Renal cortical epithelial cell (primary cell): ENCODE results near the gene MRPL3. TPM values are rescaled to one million over a fixed set of nuclear protein-coding genes. Genes with fewer than 3 reads are reported as not detected.
"Not testable (repeated sequence)": the region's sequence is repeated elsewhere in the genome, so short reads cannot be mapped to it uniquely, and the experiment has no call there.

Experiments
- DNase-seq: peaks from one replicate; pipeline ENCODE4 v3.0.0-alpha.2; 2011; ENCODE audit warnings: low read depth
- total RNA-seq: library from RNA; depleted of rRNA; stranded (reverse); fragments of >200 nt; gene quantifications from 2 replicates; pipeline ENCODE4 v1.2.3, GENCODE V29; 2014

Gene MRPL3
- total RNA-seq, 1 donor from 2014 or later = 123 TPM

GRCh38 chr3:131494706-131495105, 8.1 kb downstream of the MRPL3 start:
- DNase-seq = peak; percentile 90

DNA sequence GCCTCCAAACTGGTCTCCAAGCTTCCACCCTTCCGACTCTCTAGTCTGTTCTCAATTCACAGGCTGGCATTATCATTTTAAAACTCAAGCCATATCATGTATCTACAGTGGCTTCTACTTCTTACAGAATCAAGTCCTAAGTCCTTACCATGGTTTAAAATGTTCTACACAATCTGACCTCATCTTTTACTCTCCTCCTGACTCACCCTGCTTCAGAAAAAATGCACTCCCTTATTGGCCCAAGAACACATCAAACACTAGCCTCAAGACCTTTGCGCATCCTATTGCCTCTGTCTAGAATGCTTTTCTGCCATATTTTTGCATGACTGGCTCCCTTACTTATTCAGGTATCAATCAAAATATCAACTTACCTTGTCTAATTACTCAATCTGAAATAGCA, 11.0 kb downstream of the MRPL3 start:
- no peak for DNase-seq

DNA sequence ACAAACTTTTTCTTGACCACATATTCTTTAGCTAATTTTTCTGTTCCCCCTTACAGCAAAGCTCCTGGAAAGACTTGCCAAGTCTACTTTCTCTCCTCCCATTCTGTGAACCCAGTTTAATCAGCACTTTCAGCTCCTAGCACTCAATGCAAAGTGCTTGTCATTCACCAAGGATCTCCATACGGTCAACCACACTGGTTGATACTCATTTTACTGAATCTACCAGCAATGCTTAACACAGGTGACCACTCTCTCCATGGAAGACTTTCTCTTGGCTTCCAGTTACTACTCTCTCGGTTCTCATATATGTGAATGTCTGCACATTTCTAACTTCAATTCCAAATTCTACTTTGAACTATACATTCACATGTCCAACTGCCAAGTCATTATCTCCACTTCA, 11.7 kb downstream of the MRPL3 start:
- no peak for DNase-seq

DNA sequence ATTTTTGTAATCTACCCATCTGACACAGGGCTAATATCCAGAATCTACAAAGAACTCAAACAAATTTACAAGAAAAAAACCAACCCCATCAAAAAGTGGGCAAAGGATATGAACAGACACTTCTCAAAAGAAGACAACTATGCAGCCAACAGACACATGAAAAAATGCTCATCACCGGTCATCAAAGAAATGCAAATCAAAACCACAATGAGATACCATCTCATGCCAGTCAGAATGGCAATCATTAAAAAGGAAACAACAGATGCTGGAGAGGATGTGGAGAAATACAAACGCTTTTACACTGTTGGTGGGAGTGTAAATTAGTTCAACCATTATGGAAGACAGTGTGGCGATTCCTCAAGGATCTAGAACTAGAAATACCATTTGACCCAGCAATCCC, 16.2 kb downstream of the MRPL3 start:
- DNase-seq = not testable (repeated sequence)

GRCh38 chr3:131485119-131485518, 17.7 kb downstream of the MRPL3 start:
- DNase-seq = peak; percentile 37

DNA sequence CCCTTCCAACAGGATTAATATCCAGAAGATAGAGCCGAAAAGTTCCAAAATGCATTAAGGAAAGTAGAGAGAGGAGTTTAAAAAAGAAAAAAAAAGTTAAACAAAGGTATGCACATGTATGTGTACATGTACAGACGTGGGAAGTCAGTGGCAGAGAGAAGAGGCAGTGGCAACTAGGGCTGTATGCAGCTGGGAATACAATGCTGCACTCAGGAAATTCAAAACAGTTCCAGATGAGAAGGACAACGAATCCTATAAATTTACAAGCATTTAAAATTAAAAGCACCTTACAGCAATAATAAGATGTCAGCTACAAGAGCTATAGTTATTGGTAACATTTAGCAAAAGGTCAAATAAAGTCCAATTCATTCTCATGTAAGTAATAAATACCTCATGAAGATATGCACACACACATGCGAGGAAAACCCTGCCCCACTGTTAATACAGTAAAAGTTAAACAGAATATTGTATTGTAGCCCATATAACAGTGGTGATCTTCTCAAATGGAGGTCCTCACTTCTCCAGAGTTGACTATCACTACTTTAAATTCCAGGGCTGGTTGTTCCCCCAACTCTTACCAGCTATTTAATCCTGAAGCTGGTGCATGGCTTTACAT, 18.2 kb downstream of the MRPL3 start:
- no peak for DNase-seq

GRCh38 chr3:131480116-131480515, 22.7 kb downstream of the MRPL3 start:
- no peak for DNase-seq

DNA sequence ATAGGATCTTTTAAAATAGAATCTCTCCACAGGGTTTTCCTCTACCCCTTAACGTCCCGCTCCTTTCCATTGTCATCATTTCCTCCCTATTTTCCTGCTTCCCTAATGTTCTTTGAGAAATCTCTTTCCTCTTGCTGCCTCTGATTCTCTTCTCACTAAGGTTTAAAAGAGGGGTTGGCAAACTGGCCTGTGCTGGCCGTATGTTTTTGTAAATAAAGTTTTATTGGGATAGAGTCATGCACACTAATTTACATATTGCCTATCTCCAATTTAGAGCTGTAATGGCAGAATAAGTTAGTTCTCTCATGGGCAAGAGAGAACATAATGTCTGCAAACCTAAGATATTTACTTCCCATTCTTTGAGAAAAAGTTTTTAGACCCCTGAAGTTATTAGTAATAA, 25.0 kb downstream of the MRPL3 start:
- DNase-seq = no peak

- no peak for DNase-seq
These were observed 28.7 kb downstream of the MRPL3 start for GRCh38 chr3:131474115-131474514.

DNA sequence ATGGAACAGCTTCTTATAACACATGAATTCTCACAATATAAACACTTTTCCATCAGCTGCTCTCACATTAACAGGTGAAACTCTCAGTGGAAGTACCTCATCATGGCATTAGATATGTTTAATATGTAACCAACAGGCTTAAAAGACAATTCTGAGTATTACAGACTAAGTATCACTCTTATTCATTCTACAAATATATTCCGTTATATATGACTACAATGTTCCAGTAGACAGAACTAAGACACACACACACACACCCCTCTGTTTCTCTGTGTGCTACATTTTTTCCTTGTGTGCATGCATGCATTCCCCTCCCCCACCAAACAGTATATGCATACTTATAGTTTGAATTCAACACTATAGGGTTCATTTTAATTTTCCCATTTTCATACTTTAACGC, 32.4 kb downstream of the MRPL3 start:
- DNase-seq = no peak

DNA sequence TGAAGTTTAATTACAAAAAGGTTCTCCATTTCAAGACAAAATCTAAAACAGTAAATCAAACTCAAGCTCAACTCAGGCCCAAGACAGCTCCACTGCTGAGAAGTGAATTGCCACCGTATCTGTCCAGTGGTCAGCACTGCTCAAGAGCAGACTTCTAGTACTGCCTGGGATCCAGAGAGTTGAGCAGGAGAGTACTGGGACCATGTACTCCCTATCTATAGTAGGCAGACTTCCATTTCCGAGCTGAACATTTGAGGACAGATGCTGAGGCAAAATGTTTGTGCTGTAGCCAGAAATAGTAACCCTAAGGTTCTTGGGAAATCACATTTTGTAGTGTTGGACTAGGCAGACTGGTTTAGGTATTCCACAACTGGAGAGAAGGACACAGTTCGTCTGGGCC, 44.1 kb downstream of the MRPL3 start:
- no peak for DNase-seq

- DNase-seq = no peak
These were observed 45.6 kb downstream of the MRPL3 start for GRCh38 chr3:131457220-131457619.

GRCh38 chr3:131454501-131454900, 48.3 kb downstream of the MRPL3 start:
- DNase-seq = peak; percentile 91

DNA sequence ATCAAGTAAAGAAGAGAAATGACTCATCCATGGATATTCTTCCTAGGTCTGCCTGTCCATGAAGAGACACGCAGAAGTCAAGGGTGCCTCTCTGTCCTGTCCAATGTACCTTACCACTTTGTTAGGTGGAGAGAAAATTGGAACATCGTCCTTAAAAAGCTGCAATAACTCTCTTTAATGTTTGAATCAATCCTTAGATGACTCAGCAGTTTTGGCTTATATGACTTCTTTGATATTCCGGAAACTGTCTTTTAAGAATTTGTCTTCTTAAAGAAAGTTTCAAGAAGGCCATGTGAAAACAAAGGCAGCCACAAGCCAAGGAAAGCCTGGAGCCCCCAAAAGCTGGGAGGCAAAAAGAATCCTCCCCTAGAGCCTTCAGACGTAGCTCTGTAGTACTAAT, 49.2 kb downstream of the MRPL3 start:
- no peak for DNase-seq

DNA sequence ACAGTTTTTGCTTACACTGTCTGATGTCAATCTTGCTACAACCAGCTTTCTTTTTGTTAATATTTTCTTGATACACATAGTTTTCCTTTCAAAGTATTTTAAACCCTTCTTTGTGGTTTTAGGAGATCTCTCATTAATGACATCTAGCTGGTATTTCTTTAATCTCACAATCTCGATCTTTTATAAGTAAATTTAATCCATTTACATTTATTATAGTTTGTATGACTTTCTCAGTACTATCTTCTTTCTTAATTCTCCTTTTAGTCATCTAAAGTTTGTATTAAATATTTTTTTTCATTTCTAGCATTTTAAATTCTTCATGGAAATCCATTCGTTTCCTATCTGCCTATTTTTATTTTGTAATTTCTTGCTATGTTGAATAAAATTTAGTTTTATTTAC, 55.4 kb downstream of the MRPL3 start:
- no peak for DNase-seq

GRCh38 chr3:131444180-131444579, 58.6 kb downstream of the MRPL3 start:
- no peak for DNase-seq

DNA sequence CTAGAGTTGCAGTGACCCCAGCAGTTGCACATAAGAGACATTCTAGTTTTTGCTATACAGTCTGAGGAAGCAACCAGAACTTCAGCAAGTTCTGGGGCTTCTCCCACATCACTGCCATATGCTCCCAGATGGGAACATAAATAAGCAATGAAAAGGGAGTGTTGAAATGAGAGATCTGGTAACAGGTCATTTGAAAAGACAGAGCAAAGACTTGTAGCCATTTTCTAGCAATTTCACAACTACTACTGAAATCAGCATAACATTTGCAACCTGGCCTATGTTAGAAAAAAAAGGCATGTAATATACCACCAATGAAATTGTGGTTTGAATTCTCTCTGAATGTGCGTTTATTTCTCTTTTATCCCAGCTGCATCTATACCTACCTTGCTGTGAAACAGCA, 63.7 kb downstream of the MRPL3 start:
- no peak for DNase-seq

- DNase-seq = no peak
These were observed 67.8 kb downstream of the MRPL3 start for GRCh38 chr3:131435000-131435399.

- DNase-seq = no peak
These were observed 70.3 kb downstream of the MRPL3 start for GRCh38 chr3:131432441-131432840.

DNA sequence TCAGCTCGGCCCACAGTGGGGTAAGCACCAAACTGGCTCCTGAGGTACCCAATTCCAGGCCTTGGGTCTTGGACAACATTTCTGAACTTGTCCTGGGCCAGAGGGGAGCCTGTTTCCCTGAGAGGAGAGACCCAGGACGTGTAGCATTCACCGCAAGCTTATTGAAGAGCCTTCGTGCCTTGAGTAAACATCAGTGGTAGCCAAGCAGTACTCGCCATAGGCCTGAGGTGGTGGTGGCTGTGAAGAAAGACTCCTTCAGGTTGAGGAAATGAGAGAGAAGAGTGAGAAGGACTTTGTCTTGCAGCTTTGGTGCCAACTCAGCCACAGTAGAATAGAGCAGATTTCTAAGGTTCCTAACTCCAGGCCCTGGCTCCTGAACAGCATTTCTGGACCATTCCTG, 71.0 kb downstream of the MRPL3 start:
- DNase-seq = no peak

GRCh38 chr3:131427226-131427625, 75.5 kb downstream of the MRPL3 start:
- no peak for DNase-seq

DNA sequence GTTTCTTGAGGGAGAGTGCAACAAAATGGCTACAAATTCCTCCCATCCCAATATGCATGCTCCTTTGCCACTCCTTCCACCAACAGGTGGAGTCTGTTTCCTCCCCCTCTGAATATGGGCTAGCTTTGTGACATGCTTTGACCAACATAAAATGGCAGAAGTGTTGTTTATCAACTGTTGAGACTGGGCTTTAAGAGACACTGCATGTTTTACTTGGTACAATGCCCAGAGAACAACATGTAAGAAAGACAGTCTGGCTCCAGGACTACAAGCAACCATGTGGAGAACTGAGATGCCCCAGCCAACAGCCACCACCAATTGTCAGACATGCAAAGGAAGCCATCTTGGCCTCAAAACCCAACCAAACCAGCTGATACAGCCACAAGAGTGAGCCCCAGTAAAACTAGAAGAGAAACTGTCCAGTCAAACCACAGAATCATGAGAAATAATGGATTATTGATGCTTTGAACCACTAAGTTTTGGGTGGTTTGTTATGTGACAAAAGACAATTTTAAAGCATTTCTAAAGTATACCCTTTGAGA, 80.7 kb downstream of the MRPL3 start:
- no peak for DNase-seq

DNA sequence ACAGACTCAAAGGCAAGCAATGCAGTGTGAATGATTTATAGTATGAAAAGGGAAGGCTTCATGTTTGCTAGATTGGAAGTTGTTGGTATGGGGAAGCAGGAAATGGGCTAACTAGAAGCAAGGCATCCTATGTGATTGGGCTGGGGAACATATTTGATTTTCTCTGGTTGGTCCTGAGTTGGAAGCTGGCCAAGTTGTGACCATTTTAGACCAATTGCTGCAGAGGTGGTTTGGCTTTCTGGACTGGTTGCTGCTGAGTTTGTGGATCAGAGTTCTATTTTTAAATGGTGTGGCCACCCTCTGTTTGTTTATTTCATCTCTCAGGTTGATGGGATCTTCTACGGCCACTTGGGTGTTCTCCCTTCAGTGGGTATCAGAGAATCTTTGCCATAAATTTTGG, 81.5 kb downstream of the MRPL3 start:
- peak; percentile 1 for DNase-seq

- no peak for DNase-seq
These were observed 85.0 kb downstream of the MRPL3 start for GRCh38 chr3:131417751-131418150.
